OCI-LY3 (cell line): Measurements from ENCODE around the gene CRNKL1.

Experiments used
- CTCF ChIP-seq: fragments of 200-600, 300-600 bp; sonication (generic); IDR thresholded peaks from 2 replicates; pipeline ENCODE4 v1.5.1; 2014; ENCODE audit warnings: antibody characterized with exemption, low read length, low read depth
- EZH2phosphoT487 ChIP-seq: fragments of 200-600 bp; shearing (Covaris generic); IDR thresholded peaks from 2 replicates; pipeline ENCODE4 v1.6.1; 2018; ENCODE audit warnings: antibody characterized with exemption, mixed run types, low read depth

GRCh38 chr20:20078041-20078440 is 25.8 kb upstream of the CRNKL1 start:
- TF ChIP-seq CTCF (no peak), EZH2phosphoT487 (no peak)
